Mesendoderm (in vitro differentiated cells): Measurements from ENCODE around the gene PITPNC1.

Source experiments
- DNase-seq: peaks from one replicate; pipeline ENCODE4 v3.0.0; 2013
- H2AK5ac ChIP-seq: 2 replicates; pipeline ENCODE4 v1.6.1; 2013; ENCODE audit warnings: low read length, inconsistent platforms
- H2BK120ac ChIP-seq: 2 replicates; pipeline ENCODE4 v1.6.1; 2013; ENCODE audit warnings: low read depth, mild to moderate bottlenecking, low read length, moderate library complexity, mixed read lengths
- H2BK15ac ChIP-seq: replicated peaks from 2 replicates; pipeline ENCODE4 v1.6.1; 2013; ENCODE audit warnings: low read depth, mild to moderate bottlenecking, moderate library complexity
- H2BK5ac ChIP-seq: 2 replicates; pipeline ENCODE4 v1.6.1; 2013; ENCODE audit warnings: low read length, inconsistent platforms
- H3K18ac ChIP-seq: 2 replicates; pipeline ENCODE4 v1.6.1; 2013; ENCODE audit warnings: mild to moderate bottlenecking, low read length, mixed read lengths
- H3K23ac ChIP-seq: one replicate; pipeline ENCODE4 v1.6.1; 2013; ENCODE audit warnings: low read length
- H3K27ac ChIP-seq: 2 replicates; pipeline ENCODE4 v1.5.1; 2013; ENCODE audit warnings: low read depth, mild to moderate bottlenecking, inconsistent platforms, low read length, moderate library complexity
- H3K27me3 ChIP-seq: 2 replicates; pipeline ENCODE4 v1.6.1; 2013; ENCODE audit warnings: low read length, control low read depth, mild to moderate bottlenecking, inconsistent platforms; ENCODE audit not compliant: insufficient read depth, poor library complexity
- H3K36me3 ChIP-seq: 2 replicates; pipeline ENCODE4 v1.6.1; 2013; ENCODE audit warnings: low read length, inconsistent platforms; ENCODE audit not compliant: control insufficient read depth, insufficient read depth
- H3K4ac ChIP-seq: one replicate; pipeline ENCODE4 v1.6.1; 2013; ENCODE audit warnings: low read depth, mild to moderate bottlenecking, low read length, moderate library complexity
- H3K4me1 ChIP-seq: 2 replicates; pipeline ENCODE4 v1.6.1; 2013; ENCODE audit warnings: low read depth, low read length, inconsistent platforms; ENCODE audit not compliant: control insufficient read depth
- H3K4me2 ChIP-seq: 2 replicates; pipeline ENCODE4 v1.6.1; 2013; ENCODE audit warnings: low read length
- H3K4me3 ChIP-seq: 2 replicates; pipeline ENCODE4 v1.5.1; 2013; ENCODE audit warnings: mild to moderate bottlenecking, low read length
- H3K56ac ChIP-seq: one replicate; pipeline ENCODE4 v1.6.1; 2013; ENCODE audit warnings: low read length
- H3K79me1 ChIP-seq: 2 replicates; pipeline ENCODE4 v1.6.1; 2013; ENCODE audit warnings: low read length, inconsistent platforms
- H3K79me2 ChIP-seq: 2 replicates; pipeline ENCODE4 v1.6.1; 2013; ENCODE audit warnings: mild to moderate bottlenecking, low read length; ENCODE audit not compliant: control insufficient read depth, insufficient read depth
- H3K9ac ChIP-seq: 2 replicates; pipeline ENCODE4 v1.6.1; 2013; ENCODE audit warnings: low read length, inconsistent platforms
- H4K5ac ChIP-seq: one replicate; pipeline ENCODE4 v1.6.1; 2013; ENCODE audit warnings: low read length
- H4K8ac ChIP-seq: one replicate; pipeline ENCODE4 v1.6.1; 2013; ENCODE audit warnings: low read depth, mild to moderate bottlenecking, control low read depth, low read length, moderate library complexity
- WGBS: extraction: QIAGEN DNeasy Blood & Tissue Kit; methylation state at CpG from one replicate; pipeline ENCODE4 v1.1.7; 2013; ENCODE audit warnings: low lambda C conversion rate, missing lambda C conversion rate; ENCODE audit not compliant: insufficient coverage; ENCODE audit errors: extremely low coverage; 5-methylcytosine and 5-hydroxymethylcytosine counted together

PITPNC1 gene

GRCh38 chr17:67689534-67690177 is 312.6 kb downstream of the PITPNC1 start:
- H3K56ac ChIP-seq: no peak overlapping the region
- no peak overlapping the region for H3K4ac ChIP-seq
- no peak overlapping the region for H2BK120ac ChIP-seq
- no peaks in the 10 kb centered on the region for H3K4me1 ChIP-seq
- H4K8ac ChIP-seq: no peak overlapping the region
- H3K79me2 ChIP-seq: no peaks in the 10 kb centered on the region
- H2AK5ac ChIP-seq: no peak overlapping the region
- H3K23ac ChIP-seq: no peak overlapping the region
- H3K79me1 ChIP-seq: no peaks in the 10 kb centered on the region
- no peak overlapping the region for H3K4me2 ChIP-seq
- DNase-seq: peak; percentile 63
- no peak overlapping the region for H2BK15ac ChIP-seq
- H2BK5ac ChIP-seq: no peak overlapping the region
- H4K5ac ChIP-seq: no peak overlapping the region
- no peaks in the 10 kb centered on the region for H3K36me3 ChIP-seq
- H3K4me3 ChIP-seq: no peak overlapping the region
- no CpG with 5 or more reads among the region's 2 CpGs for WGBS
- no peak overlapping the region for H3K27ac ChIP-seq
- H3K9ac ChIP-seq: no peak overlapping the region
- no peaks in the 10 kb centered on the region for H3K27me3 ChIP-seq
- H3K18ac ChIP-seq: no peak overlapping the region

GRCh38 chr17:67693811-67694210 is 316.7 kb downstream of the PITPNC1 start:
- H3K23ac ChIP-seq: no peak overlapping the region
- H3K4me3 ChIP-seq: no peak overlapping the region
- no peaks in the 10 kb centered on the region for H3K79me2 ChIP-seq
- H2BK15ac ChIP-seq: no peak overlapping the region
- no peak overlapping the region for H3K9ac ChIP-seq
- H3K18ac ChIP-seq: no peak overlapping the region
- DNase-seq: no peak
- H3K4ac ChIP-seq: no peak overlapping the region
- H2AK5ac ChIP-seq: no peak overlapping the region
- H3K4me1 ChIP-seq: no peaks in the 10 kb centered on the region
- no peak overlapping the region for H3K4me2 ChIP-seq
- H4K8ac ChIP-seq: no peak overlapping the region
- no peak overlapping the region for H2BK5ac ChIP-seq
- no peaks in the 10 kb centered on the region for H3K79me1 ChIP-seq
- no peak overlapping the region for H2BK120ac ChIP-seq
- H3K56ac ChIP-seq: no peak overlapping the region
- no peaks in the 10 kb centered on the region for H3K27me3 ChIP-seq
- no peak overlapping the region for H4K5ac ChIP-seq
- H3K36me3 ChIP-seq: no peaks in the 10 kb centered on the region
- H3K27ac ChIP-seq: no peak overlapping the region

- WGBS: no CpG with 5 or more reads among the region's 3 CpGs
- Histone ChIP-seq H2AK5ac (no peak overlapping the region), H3K56ac (no peak overlapping the region), H2BK15ac (no peak overlapping the region), H2BK120ac (no peak overlapping the region), H3K36me3 (no peaks in the 10 kb centered on the region), H3K4me2 (no peak overlapping the region), H3K27ac (no peak overlapping the region), H3K4me1 (no peaks in the 10 kb centered on the region), H3K4ac (no peak overlapping the region), H4K5ac (no peak overlapping the region), H2BK5ac (no peak overlapping the region), H3K23ac (no peak overlapping the region), H4K8ac (no peak overlapping the region), H3K18ac (no peak overlapping the region), H3K79me1 (no peaks in the 10 kb centered on the region), H3K9ac (no peak overlapping the region), H3K79me2 (no peaks in the 10 kb centered on the region), H3K4me3 (no peak overlapping the region), H3K27me3 (no peaks in the 10 kb centered on the region)
- no peak for DNase-seq
These were observed 319.3 kb downstream of the PITPNC1 start for GRCh38 chr17:67696347-67696746.

GRCh38 chr17:67696853-67697498 is 319.9 kb downstream of the PITPNC1 start:
- Histone ChIP-seq H3K4me1 (no peaks in the 10 kb centered on the region), H3K4me3 (no peak overlapping the region), H3K79me2 (no peaks in the 10 kb centered on the region), H3K18ac (no peak overlapping the region), H3K9ac (no peak overlapping the region), H2BK120ac (no peak overlapping the region), H3K23ac (no peak overlapping the region), H4K8ac (no peak overlapping the region), H3K4me2 (no peak overlapping the region), H3K56ac (no peak overlapping the region), H2BK5ac (no peak overlapping the region), H2AK5ac (no peak overlapping the region), H3K36me3 (no peaks in the 10 kb centered on the region), H3K4ac (no peak overlapping the region), H3K27ac (no peak overlapping the region), H3K27me3 (no peaks in the 10 kb centered on the region), H4K5ac (no peak overlapping the region), H3K79me1 (no peaks in the 10 kb centered on the region), H2BK15ac (no peak overlapping the region)
- no peak for DNase-seq
- WGBS: no CpG with 5 or more reads among the region's 4 CpGs

- DNase-seq: no peak
- H3K4me1 ChIP-seq: no peaks in the 10 kb centered on the region
- no CpG with 5 or more reads among the region's 5 CpGs for WGBS
These were observed 323.1 kb downstream of the PITPNC1 start for GRCh38 chr17:67700037-67700724.

More at GRCh38 chr17:67700037-67700724, 323.1 kb downstream of the PITPNC1 start:
- H3K4ac ChIP-seq: no peak overlapping the region
- no peaks in the 10 kb centered on the region for H3K79me2 ChIP-seq
- H2BK15ac ChIP-seq: no peak overlapping the region
- no peak overlapping the region for H2AK5ac ChIP-seq
- no peak overlapping the region for H3K18ac ChIP-seq
- H3K23ac ChIP-seq: no peak overlapping the region
- H3K27me3 ChIP-seq: no peaks in the 10 kb centered on the region
- no peak overlapping the region for H3K9ac ChIP-seq
- H3K4me3 ChIP-seq: no peak overlapping the region
- H3K36me3 ChIP-seq: no peaks in the 10 kb centered on the region
- no peaks in the 10 kb centered on the region for H3K79me1 ChIP-seq
- H2BK5ac ChIP-seq: no peak overlapping the region
- H3K4me2 ChIP-seq: no peak overlapping the region
- H4K5ac ChIP-seq: no peak overlapping the region
- no peak overlapping the region for H3K27ac ChIP-seq
- no peak overlapping the region for H2BK120ac ChIP-seq
- no peak overlapping the region for H4K8ac ChIP-seq
- H3K56ac ChIP-seq: no peak overlapping the region
